Stimulated activated CD8-positive, alpha-beta memory T cell treated with anti-CD3 and anti-CD28 coated beads, Interleukin-2, amount 100 ng/mL, for 1 hour (primary cell): ENCODE data around the gene DIAPH1.

Experiments
- DNase-seq, 2 donors: peaks; one replicate each; pipeline ENCODE4 v3.0.0-alpha.2; 2020; ENCODE audit warnings: low read depth in 2 of 2

DIAPH1 gene

DNA sequence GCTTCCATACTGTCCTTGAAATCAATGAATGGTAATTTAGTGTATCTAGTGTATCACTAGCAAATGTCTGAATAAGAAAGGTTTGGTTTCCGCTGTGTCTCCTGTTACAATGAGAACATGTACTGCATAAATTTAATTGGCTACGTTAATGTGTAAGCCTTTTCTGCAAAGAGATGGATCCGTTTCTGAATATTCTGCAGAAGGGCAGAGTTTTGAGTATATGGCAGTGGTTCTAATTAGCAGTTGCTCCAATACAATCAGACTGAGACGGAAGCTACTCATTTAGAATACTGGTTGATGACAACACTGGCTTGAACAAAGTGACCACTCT is 134.5 kb downstream of the DIAPH1 start:
- no peak for DNase-seq

GRCh38 chr5:141483902-141484301 is 134.9 kb downstream of the DIAPH1 start:
- no peak for DNase-seq

DNA sequence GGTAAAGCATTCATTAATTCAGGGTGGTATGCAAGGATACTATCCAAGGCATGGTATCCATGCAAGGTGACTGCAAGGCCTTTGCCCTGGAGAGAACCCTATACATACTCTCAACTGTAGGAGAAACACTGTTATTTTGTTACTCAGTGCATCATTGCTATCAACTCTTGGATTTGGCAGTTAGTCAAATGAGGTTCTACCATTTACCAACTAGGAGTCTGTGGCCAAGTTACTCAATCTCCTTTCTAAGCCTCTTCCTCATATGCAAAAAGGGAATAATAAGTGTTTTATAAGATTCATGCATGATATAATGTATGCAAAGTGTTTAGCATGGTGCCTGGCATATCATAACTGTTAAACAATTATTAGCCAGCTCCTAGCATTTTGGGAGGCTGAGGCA is 139.0 kb downstream of the DIAPH1 start:
- DNase-seq = no peak

- DNase-seq = no peak
These were observed 140.4 kb downstream of the DIAPH1 start for GRCh38 chr5:141478321-141478945.

DNA sequence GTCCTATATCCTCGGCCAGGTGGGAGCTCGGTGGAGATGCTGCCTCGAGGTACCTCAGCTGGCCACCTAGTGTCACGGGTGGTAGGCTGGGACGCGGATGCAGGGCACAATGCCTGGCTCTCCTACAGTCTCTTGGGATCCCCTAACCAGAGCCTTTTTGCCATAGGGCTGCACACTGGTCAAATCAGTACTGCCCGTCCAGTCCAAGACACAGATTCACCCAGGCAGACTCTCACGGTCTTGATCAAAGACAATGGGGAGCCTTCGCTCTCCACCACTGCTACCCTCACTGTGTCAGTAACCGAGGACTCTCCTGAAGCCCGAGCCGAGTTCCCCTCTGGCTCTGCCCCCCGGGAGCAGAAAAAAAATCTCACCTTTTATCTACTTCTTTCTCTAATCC is 141.0 kb downstream of the DIAPH1 start:
- no peak for DNase-seq

GRCh38 chr5:141477044-141477575 is 141.7 kb downstream of the DIAPH1 start:
- DNase-seq = no peak

DNA sequence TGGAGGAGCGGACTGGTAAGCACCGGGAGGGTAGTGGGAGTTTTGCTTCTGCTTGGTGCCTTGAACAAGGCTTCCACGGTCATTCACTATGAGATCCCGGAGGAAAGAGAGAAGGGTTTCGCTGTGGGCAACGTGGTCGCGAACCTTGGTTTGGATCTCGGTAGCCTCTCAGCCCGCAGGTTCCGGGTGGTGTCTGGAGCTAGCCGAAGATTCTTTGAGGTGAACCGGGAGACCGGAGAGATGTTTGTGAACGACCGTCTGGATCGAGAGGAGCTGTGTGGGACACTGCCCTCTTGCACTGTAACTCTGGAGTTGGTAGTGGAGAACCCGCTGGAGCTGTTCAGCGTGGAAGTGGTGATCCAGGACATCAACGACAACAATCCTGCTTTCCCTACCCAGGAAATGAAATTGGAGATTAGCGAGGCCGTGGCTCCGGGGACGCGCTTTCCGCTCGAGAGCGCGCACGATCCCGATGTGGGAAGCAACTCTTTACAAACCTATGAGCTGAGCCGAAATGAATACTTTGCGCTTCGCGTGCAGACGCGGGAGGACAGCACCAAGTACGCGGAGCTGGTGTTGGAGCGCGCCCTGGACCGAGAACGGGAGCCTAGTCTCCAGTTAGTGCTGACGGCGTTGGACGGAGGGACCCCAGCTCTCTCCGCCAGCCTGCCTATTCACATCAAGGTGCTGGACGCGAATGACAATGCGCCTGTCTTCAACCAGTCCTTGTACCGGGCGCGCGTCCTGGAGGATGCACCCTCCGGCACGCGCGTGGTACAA is 142.5 kb downstream of the DIAPH1 start:
- DNase-seq = no peak

DNA sequence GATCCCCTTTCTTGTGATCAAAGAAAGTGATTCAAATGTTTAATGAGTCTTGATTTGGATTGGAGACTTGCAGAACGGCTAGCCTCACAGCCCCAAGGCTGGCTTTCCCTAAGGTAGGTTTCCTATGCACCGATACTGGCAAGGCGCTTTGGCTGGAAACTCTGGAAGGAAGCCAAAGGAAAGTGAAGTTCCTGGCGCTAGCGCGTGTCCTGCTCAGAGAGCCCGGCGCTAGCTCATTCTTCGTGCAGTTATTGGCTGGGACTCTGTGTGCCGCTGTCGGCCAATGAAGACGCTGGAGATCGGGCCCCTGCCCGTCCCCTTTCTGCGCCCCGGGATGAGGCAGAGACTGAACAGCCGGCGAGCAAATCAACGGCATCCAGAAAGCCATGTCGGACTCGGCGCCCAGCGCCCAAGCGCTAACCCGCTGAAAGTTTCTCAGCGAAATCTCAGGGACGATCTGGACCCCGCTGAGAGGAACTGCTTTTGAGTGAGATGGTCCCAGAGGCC is 143.1 kb downstream of the DIAPH1 start, which contains the start of gene PCDHGC3:
PCDHGC3 (plus strand) TSS at position 342 of the 507 bp plus-strand sequence; CDS start at position 493, 151 bp downstream.
- DNase-seq = no peak

GRCh38 chr5:141465351-141465750 is 153.4 kb downstream of the DIAPH1 start:
- no peak for DNase-seq
